ENCODE data around the gene POU4F3.

Gene POU4F3

GRCh38 chr5:146388386-146388785, 49.7 kb downstream of the POU4F3 start:
- DNase-seq (ENCODE audit: extremely low spot score): no peak
- ChIA-PET POLR2A (interaction anchor here (1.0 kb wide), 1 partner anchor 14 kb away, joined by 3 read pairs; no protein-coding TSS in a partner anchor), CTCF (interaction anchor here (1.0 kb wide), 1 partner anchor 28 kb away, joined by 4 read pairs; no protein-coding TSS in a partner anchor)
- TF ChIP-seq HDGF (IDR thresholded peaks at IDR 0.05; ENCODE audit: borderline replicate concordance) (no peak), PKNOX1 (IDR thresholded peaks at IDR 0.05) (no peak), ZNF384 (IDR thresholded peaks at IDR 0.05) (no peak), L3MBTL2 (conservative IDR thresholded peaks at IDR 0.05) (no peak), LEF1 (IDR thresholded peaks at IDR 0.05; ENCODE audit: borderline replicate concordance) (no peak), SUZ12 (IDR thresholded peaks at IDR 0.05) (no peak), ARNT (IDR thresholded peaks at IDR 0.05) (no peak), FOXK2 (IDR thresholded peaks at IDR 0.05) (no peak), SP1 (IDR thresholded peaks at IDR 0.05) (no peak), FOXM1 (IDR thresholded peaks at IDR 0.05; ENCODE audit: borderline replicate concordance) (no peak), FOXA1 (IDR thresholded peaks at IDR 0.05) (no peak), CTBP1 (IDR thresholded peaks at IDR 0.05; ENCODE audit: borderline replicate concordance) (no peak), BHLHE40 (IDR thresholded peaks at IDR 0.05; ENCODE audit: borderline replicate concordance) (no peak), ELF4 (IDR thresholded peaks at IDR 0.05) (no peak), NFRKB (IDR thresholded peaks at IDR 0.05) (no peak), TARDBP (IDR thresholded peaks at IDR 0.05) (no peak)

- CTCF ChIA-PET: interaction anchor here (0.7 kb wide), 1 partner anchor 102 kb away, joined by 3 read pairs; no protein-coding TSS in a partner anchor
- POLR2A ChIA-PET: no interaction called here
- TF ChIP-seq HDGF (IDR thresholded peaks at IDR 0.05; ENCODE audit: borderline replicate concordance): no peak
- TF ChIP-seq TARDBP (IDR thresholded peaks at IDR 0.05): no peak
- TF ChIP-seq NFRKB (IDR thresholded peaks at IDR 0.05): no peak
- no peak for TF ChIP-seq FOXA1 (IDR thresholded peaks at IDR 0.05)
- no peak for TF ChIP-seq PKNOX1 (IDR thresholded peaks at IDR 0.05)
- DNase-seq (ENCODE audit: extremely low spot score): no peak
These were observed 51.8 kb downstream of the POU4F3 start for GRCh38 chr5:146390469-146390868.

Measured in HEK293T (cell line).